ENCODE results near the gene OR5AL1. TPM values are rescaled to one million over a fixed set of nuclear protein-coding genes. Genes with fewer than 3 reads are reported as not detected.

The OR5AL1 gene
- total and polyA plus RNA-seq, 9 of the 15 experiments (the other 6 are each of a cell fraction or from before 2014, with no cell fraction given), result not detected

- 5% methylated on average over 2 of the region's 2 CpGs for WGBS (ENCODE audit: insufficient coverage, low coverage, missing lambda C conversion rate)
- Histone ChIP-seq H3K4me3 (no peak overlapping the region), H3K4me2 (ENCODE audit: insufficient read depth, low read length) (no peak overlapping the region), H3K36me3 (ENCODE audit: control insufficient read depth, insufficient read depth, low read length) (no peaks in the 10 kb centered on the region), H3K79me2 (ENCODE audit: control insufficient read depth, insufficient read depth, low read length) (no peaks in the 10 kb centered on the region), H3K27me3 (ENCODE audit: control insufficient read depth in 2 of 2, insufficient read depth in 2 of 2, low read length in 2 of 2) (no peaks in the 10 kb centered on the region), H3K9me3 (replicated peaks; ENCODE audit: control insufficient read depth, insufficient read depth, low read depth, low read length) (no peaks in the 10 kb centered on the region), H4K20me1 (replicated peaks; ENCODE audit: control insufficient read depth, insufficient read depth, low read length) (no peaks in the 10 kb centered on the region), H2AFZ (ENCODE audit: low read depth, low read length) (no peak overlapping the region), H3K9ac (ENCODE audit: insufficient read depth in 1 of 2, low read depth in 2 of 2, low read length in 2 of 2) (no peak overlapping the region), H3K9me1 (ENCODE audit: control insufficient read depth, insufficient read depth, low read length) (no peaks in the 10 kb centered on the region), H3K4me1 (replicated peaks in 1 of 2; ENCODE audit: control insufficient read depth in 2 of 2, insufficient read depth in 2 of 2, low read length in 2 of 2) (no peaks in the 10 kb centered on the region), H3K27ac (ENCODE audit: extremely low read depth, low read depth, low read length) (no peak overlapping the region)
- FAIRE-seq (no peak), ATAC-seq (no peak), DNase-seq (ENCODE audit: extremely low read depth in 1 of 4, low spot score in 3 of 4) (no peak)
- in situ Hi-C loops (cut with MboI) (no loop called here), intact Hi-C loops (cut with micrococcal nuclease) (no loop called here)
- POLR2A ChIA-PET, result no interaction called here
- no TSS peak for BruUV-seq (replicated peaks)
- CTCF ChIA-PET (ENCODE audit: low intra/inter-chr PET ratio), result no interaction called here
- no peak for TF ChIP-seq ZNF592 (IDR thresholded peaks at IDR 0.05)
- TF ChIP-seq CBFA2T3 (IDR thresholded peaks at IDR 0.05), result no peak
- TF ChIP-seq THRAP3 (IDR thresholded peaks at IDR 0.05; ENCODE audit: borderline replicate concordance), result no peak
- no peak for TF ChIP-seq ZNF740 (CRISPR knock-in tag; IDR thresholded peaks at IDR 0.05)
- TF ChIP-seq ZNF740 (tag; IDR thresholded peaks at IDR 0.05), result no peak
- TF ChIP-seq POLR3A (IDR thresholded peaks at IDR 0.05; ENCODE audit: borderline replicate concordance, extremely low read depth, insufficient read depth, insufficient read length), result no peak
- TF ChIP-seq ERF (CRISPR knock-in tag; IDR thresholded peaks at IDR 0.05), result no peak
- TF ChIP-seq COPS2 (conservative IDR thresholded peaks at IDR 0.05), result no peak
- no peak for TF ChIP-seq PATZ1 (CRISPR knock-in tag; IDR thresholded peaks at IDR 0.05; ENCODE audit: borderline replicate concordance)
- TF ChIP-seq ZNF75A (CRISPR knock-in tag; IDR thresholded peaks at IDR 0.05), result no peak
- no peak for TF ChIP-seq SMARCC2 (IDR thresholded peaks at IDR 0.05; ENCODE audit: low read depth)
- no peak for TF ChIP-seq CTBP1 (IDR thresholded peaks at IDR 0.05; ENCODE audit: borderline replicate concordance)
- TF ChIP-seq SOX6 (IDR thresholded peaks at IDR 0.05), result no peak
- no peak for TF ChIP-seq ZC3H4 (CRISPR knock-in tag; IDR thresholded peaks at IDR 0.05; ENCODE audit: borderline replicate concordance)
- no peak for TF ChIP-seq TEAD4 (IDR thresholded peaks at IDR 0.05; ENCODE audit: low read length)
- TF ChIP-seq TEAD4 (CRISPR knock-in tag; IDR thresholded peaks at IDR 0.05; ENCODE audit: borderline replicate concordance), result no peak
- no peak for TF ChIP-seq FOXJ2 (tag; IDR thresholded peaks at IDR 0.05)
- no peak for TF ChIP-seq MBD2 (IDR thresholded peaks at IDR 0.05; ENCODE audit: borderline replicate concordance, low read depth)
These were observed 8.1 kb upstream of the OR5AL1 start for GRCh38 chr11:56404393-56404792.

All from K562 (cell line).